ENCODE results near the gene SALL2. TPM values are rescaled to one million over a fixed set of nuclear protein-coding genes. Genes with fewer than 3 reads are reported as not detected.
A peak's percentile ranks its signal among the peaks of the same experiment; 100 is the strongest.

The SALL2 gene
- total RNA-seq, 1 donor from 2014 or later, result 5.2 TPM

- H3K4me1 ChIP-seq (ENCODE audit: control insufficient read depth in 3 of 3, insufficient read depth in 3 of 3, low read length in 3 of 3), result no peaks in the 10 kb centered on the region
- H3K9ac ChIP-seq (ENCODE audit: low read depth in 1 of 3, low read length in 3 of 3), result no peak overlapping the region
- peaks cover 39 to 64% (median 63%) of the 10 kb centered on the region in 3 donors for H3K36me3 ChIP-seq (ENCODE audit: control insufficient read depth in 3 of 3, insufficient read depth in 3 of 3, low read length in 3 of 3)
- no peak overlapping the region for H3K27ac ChIP-seq (ENCODE audit: low read depth, low read length)
- no peaks in the 10 kb centered on the region for H3K27me3 ChIP-seq (ENCODE audit: control insufficient read depth in 3 of 3, insufficient read depth in 3 of 3, low read length in 3 of 3)
- H3K4me3 ChIP-seq (ENCODE audit: low read length in 3 of 3), result no peak overlapping the region
- H3K9me3 ChIP-seq (ENCODE audit: control insufficient read depth in 3 of 3, low read length in 3 of 3), result no peaks in the 10 kb centered on the region
Measured at GRCh38 chr14:21494902-21495762, 31.0 kb downstream of the SALL2 start.

GRCh38 chr14:21486640-21487087 is 39.5 kb downstream of the SALL2 start:
- H3K36me3 ChIP-seq (ENCODE audit: control insufficient read depth in 3 of 3, insufficient read depth in 3 of 3, low read length in 3 of 3), result peaks cover 19 to 31% (median 30%) of the 10 kb centered on the region in 3 donors
- H3K9ac ChIP-seq (ENCODE audit: low read depth in 1 of 3, low read length in 3 of 3), result no peak overlapping the region

GRCh38 chr14:21476925-21477681 is 49.0 kb downstream of the SALL2 start, which contains the start of the genes RAB2B and TOX4:
Gene RAB2B, minus strand, starts transcription at chr14:21476959. Its CDS starts 87 bp downstream, at chr14:21476872.
Gene TOX4, plus strand, starts transcription at chr14:21477195. Its CDS starts 84 bp downstream, at chr14:21477279.
- H3K27me3 ChIP-seq (ENCODE audit: control insufficient read depth in 3 of 3, insufficient read depth in 3 of 3, low read length in 3 of 3), result no peaks in the 10 kb centered on the region
- H3K9ac ChIP-seq (ENCODE audit: low read depth in 1 of 3, low read length in 3 of 3), result peak within 1 kb of the TSS; percentile 93 to 97 (median 97)
- H3K27ac ChIP-seq (ENCODE audit: low read depth, low read length), result peak within 1 kb of the TSS; percentile 82
- H3K36me3 ChIP-seq (ENCODE audit: control insufficient read depth in 3 of 3, insufficient read depth in 3 of 3, low read length in 3 of 3), result peaks cover 0 to 10% (median 8%) of the 10 kb centered on the region in 3 donors
- H3K4me3 ChIP-seq (ENCODE audit: low read length in 3 of 3), result peak within 1 kb of the TSS; percentile 85 to 98 (median 97)
- no peaks in the 10 kb centered on the region for H3K9me3 ChIP-seq (ENCODE audit: control insufficient read depth in 3 of 3, low read length in 3 of 3)
- peaks cover 10 to 18% (median 17%) of the 10 kb centered on the region in 3 donors for H3K4me1 ChIP-seq (ENCODE audit: control insufficient read depth in 3 of 3, insufficient read depth in 3 of 3, low read length in 3 of 3)

More at GRCh38 chr14:21486640-21487087, 39.5 kb downstream of the SALL2 start:
- Histone ChIP-seq H3K4me3 (ENCODE audit: low read length in 3 of 3) (no peak overlapping the region), H3K27ac (ENCODE audit: low read depth, low read length) (no peak overlapping the region), H3K4me1 (ENCODE audit: control insufficient read depth in 3 of 3, insufficient read depth in 3 of 3, low read length in 3 of 3) (no peaks in the 10 kb centered on the region), H3K27me3 (ENCODE audit: control insufficient read depth in 3 of 3, insufficient read depth in 3 of 3, low read length in 3 of 3) (no peaks in the 10 kb centered on the region), H3K9me3 (ENCODE audit: control insufficient read depth in 3 of 3, low read length in 3 of 3) (no peaks in the 10 kb centered on the region)

GRCh38 chr14:21476523-21476924 is 49.6 kb downstream of the SALL2 start:
- Histone ChIP-seq H3K36me3 (ENCODE audit: control insufficient read depth in 3 of 3, insufficient read depth in 3 of 3, low read length in 3 of 3) (peaks cover 0 to 10% (median 8%) of the 10 kb centered on the region in 3 donors), H3K9ac (ENCODE audit: low read depth in 1 of 3, low read length in 3 of 3) (peak overlapping the region; percentile 72 to 93 (median 79)), H3K9me3 (ENCODE audit: control insufficient read depth in 3 of 3, low read length in 3 of 3) (no peaks in the 10 kb centered on the region), H3K4me3 (ENCODE audit: low read length in 3 of 3) (peak overlapping the region; percentile 75 to 98 (median 82)), H3K4me1 (ENCODE audit: control insufficient read depth in 3 of 3, insufficient read depth in 3 of 3, low read length in 3 of 3) (peaks cover 10 to 18% (median 17%) of the 10 kb centered on the region in 3 donors), H3K27ac (ENCODE audit: low read depth, low read length) (peak overlapping the region; percentile 82), H3K27me3 (ENCODE audit: control insufficient read depth in 3 of 3, insufficient read depth in 3 of 3, low read length in 3 of 3) (no peaks in the 10 kb centered on the region)

- peak overlapping the region; percentile 72 to 93 (median 79) for H3K9ac ChIP-seq (ENCODE audit: low read depth in 1 of 3, low read length in 3 of 3)
- peaks cover 0 to 10% (median 8%) of the 10 kb centered on the region in 3 donors for H3K36me3 ChIP-seq (ENCODE audit: control insufficient read depth in 3 of 3, insufficient read depth in 3 of 3, low read length in 3 of 3)
- no peaks in the 10 kb centered on the region for H3K9me3 ChIP-seq (ENCODE audit: control insufficient read depth in 3 of 3, low read length in 3 of 3)
- H3K27me3 ChIP-seq (ENCODE audit: control insufficient read depth in 3 of 3, insufficient read depth in 3 of 3, low read length in 3 of 3), result no peaks in the 10 kb centered on the region
- peaks cover 10 to 18% (median 17%) of the 10 kb centered on the region in 3 donors for H3K4me1 ChIP-seq (ENCODE audit: control insufficient read depth in 3 of 3, insufficient read depth in 3 of 3, low read length in 3 of 3)
- peak overlapping the region; percentile 82 for H3K27ac ChIP-seq (ENCODE audit: low read depth, low read length)
- peak overlapping the region; percentile 75 to 98 (median 82) for H3K4me3 ChIP-seq (ENCODE audit: low read length in 3 of 3)
Measured at GRCh38 chr14:21475767-21476522, 50.2 kb downstream of the SALL2 start.

Other genes starting within 250 kb of the SALL2 start
- not detected for gene RPGRIP1, start 246.3 kb downstream of the SALL2 start, total RNA-seq
- gene SUPT16H, start 142.3 kb downstream of the SALL2 start, total RNA-seq, result 55.8 TPM
- 48.0 TPM for gene CHD8, start 70.2 kb downstream of the SALL2 start, total RNA-seq
- 45.4 TPM for gene RAB2B, start 49.4 kb downstream of the SALL2 start, total RNA-seq
- 18.8 TPM for gene TOX4, start 49.2 kb downstream of the SALL2 start, total RNA-seq
- 73.6 TPM for gene METTL3, start 15.0 kb downstream of the SALL2 start, total RNA-seq
- not detected for gene OR10G3, start 53.7 kb upstream of the SALL2 start, total RNA-seq
- gene OR10G2, start 108.6 kb upstream of the SALL2 start, total RNA-seq, result not detected
- gene OR4E2, start 127.5 kb upstream of the SALL2 start, total RNA-seq, result not detected
- gene OR4E1, start 147.5 kb upstream of the SALL2 start, total RNA-seq, result not detected